Activated B cell treated with CpG ODN at 0.5 μM for 24 hours (primary cell): ENCODE measurements around the gene PRKAR1B. TPM values are rescaled to one million over a fixed set of nuclear protein-coding genes. Genes with fewer than 3 reads are reported as not detected.

Experiments
- ATAC-seq: fragments of 200-7000 bp; cut with Tn5 transposase; one replicate; pipeline ENCODE4 v1.10.0; 2021; ENCODE audit warnings: low read depth, mild to moderate bottlenecking, moderate library complexity
- CTCF ChIA-PET: fragments of 350-600 bp; sonication (Branson Sonifier 250); formaldehyde crosslinking; loops from one replicate; lab custom pipeline; 2021; ENCODE audit warnings: antibody characterized with exemption; lab: Charles Lee
- POLR2A ChIA-PET: fragments of 350-600 bp; sonication (Branson Sonifier 250); formaldehyde crosslinking; loops from one replicate; lab custom pipeline; 2021; ENCODE audit warnings: antibody characterized with exemption; lab: Charles Lee
- DNase-seq: peaks from one replicate; pipeline ENCODE4 v3.0.0; 2022
- H3K27ac Mint-ChIP-seq: one replicate; pipeline ENCODE4 v1.8.0; 2020; ENCODE audit warnings: mixed read lengths
- H3K27me3 Mint-ChIP-seq: one replicate; pipeline ENCODE4 v1.8.0; 2021; ENCODE audit warnings: mixed read lengths
- H3K36me3 Mint-ChIP-seq: one replicate; pipeline ENCODE4 v1.8.0; 2021; ENCODE audit warnings: low read depth, mixed read lengths
- H3K4me1 Mint-ChIP-seq: one replicate; pipeline ENCODE4 v1.8.0; 2021; ENCODE audit warnings: mixed read lengths
- H3K4me3 Mint-ChIP-seq: one replicate; pipeline ENCODE4 v1.8.0; 2020; ENCODE audit warnings: mild to moderate bottlenecking, mixed read lengths
- H3K9me3 Mint-ChIP-seq: one replicate; pipeline ENCODE4 v1.8.0; 2020; ENCODE audit warnings: mixed read lengths
- intact Hi-C: fragments of 100-400 bp; cut with micrococcal nuclease; formaldehyde crosslinking; loops from one replicate; pipeline ENCODE4 v1.15.1; 2024
- total RNA-seq: library from RNA; stranded (reverse); gene quantifications from 2 replicates; pipeline ENCODE4 v1.2.3, GENCODE V29; 2022
- TF ChIP-seq, protein P1 (sequence below): fragments of 200-600 bp; IDR thresholded peaks from one replicate; pipeline ENCODE4 v1.8.0; 2022; ENCODE audit warnings: antibody characterized with exemption, mild to moderate bottlenecking

Gene PRKAR1B
- total RNA-seq, 1 donor from 2014 or later, result 17.5 TPM

DNA sequence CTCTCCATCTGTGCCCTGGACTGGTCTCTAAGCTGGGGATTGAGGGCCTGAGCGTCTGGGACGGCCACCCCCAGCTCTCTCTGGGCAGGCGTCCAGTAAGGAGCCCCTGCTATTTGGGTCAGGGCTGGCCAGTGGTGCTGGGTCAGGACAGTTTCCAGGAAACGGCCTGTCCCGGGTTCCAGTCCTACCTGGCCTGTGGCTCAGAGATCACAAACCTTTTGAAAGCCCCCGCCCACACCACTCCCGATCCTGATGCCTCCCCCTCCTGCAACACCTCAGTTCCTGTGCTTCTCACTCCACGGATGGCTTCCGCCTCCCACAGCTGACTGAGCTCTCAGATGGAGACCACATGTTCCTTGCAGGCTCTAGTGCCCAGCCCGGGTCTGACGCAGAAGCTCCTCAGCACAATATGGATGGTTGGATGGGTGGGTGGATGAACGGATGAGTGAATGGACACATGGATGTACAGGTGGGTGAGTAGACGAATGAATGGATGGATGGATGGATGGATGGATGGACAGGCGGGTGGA, 115.7 kb downstream of the PRKAR1B start:
- no peak for DNase-seq
- ATAC-seq, result no peak
- no peak overlapping the region for H3K4me3 Mint-ChIP-seq
- no peaks in the 10 kb centered on the region for H3K27me3 Mint-ChIP-seq
- H3K27ac Mint-ChIP-seq, result no peak overlapping the region
- intact Hi-C loops, result no loop called here
- H3K9me3 Mint-ChIP-seq, result peaks cover 2% of the 10 kb centered on the region
- peaks cover 29% of the 10 kb centered on the region for H3K4me1 Mint-ChIP-seq
- POLR2A ChIA-PET, result no interaction called here
- H3K36me3 Mint-ChIP-seq, result no peaks in the 10 kb centered on the region
- TF ChIP-seq, protein P1, sequence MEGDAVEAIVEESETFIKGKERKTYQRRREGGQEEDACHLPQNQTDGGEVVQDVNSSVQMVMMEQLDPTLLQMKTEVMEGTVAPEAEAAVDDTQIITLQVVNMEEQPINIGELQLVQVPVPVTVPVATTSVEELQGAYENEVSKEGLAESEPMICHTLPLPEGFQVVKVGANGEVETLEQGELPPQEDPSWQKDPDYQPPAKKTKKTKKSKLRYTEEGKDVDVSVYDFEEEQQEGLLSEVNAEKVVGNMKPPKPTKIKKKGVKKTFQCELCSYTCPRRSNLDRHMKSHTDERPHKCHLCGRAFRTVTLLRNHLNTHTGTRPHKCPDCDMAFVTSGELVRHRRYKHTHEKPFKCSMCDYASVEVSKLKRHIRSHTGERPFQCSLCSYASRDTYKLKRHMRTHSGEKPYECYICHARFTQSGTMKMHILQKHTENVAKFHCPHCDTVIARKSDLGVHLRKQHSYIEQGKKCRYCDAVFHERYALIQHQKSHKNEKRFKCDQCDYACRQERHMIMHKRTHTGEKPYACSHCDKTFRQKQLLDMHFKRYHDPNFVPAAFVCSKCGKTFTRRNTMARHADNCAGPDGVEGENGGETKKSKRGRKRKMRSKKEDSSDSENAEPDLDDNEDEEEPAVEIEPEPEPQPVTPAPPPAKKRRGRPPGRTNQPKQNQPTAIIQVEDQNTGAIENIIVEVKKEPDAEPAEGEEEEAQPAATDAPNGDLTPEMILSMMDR, result no peak
- CTCF ChIA-PET, result no interaction called here

DNA sequence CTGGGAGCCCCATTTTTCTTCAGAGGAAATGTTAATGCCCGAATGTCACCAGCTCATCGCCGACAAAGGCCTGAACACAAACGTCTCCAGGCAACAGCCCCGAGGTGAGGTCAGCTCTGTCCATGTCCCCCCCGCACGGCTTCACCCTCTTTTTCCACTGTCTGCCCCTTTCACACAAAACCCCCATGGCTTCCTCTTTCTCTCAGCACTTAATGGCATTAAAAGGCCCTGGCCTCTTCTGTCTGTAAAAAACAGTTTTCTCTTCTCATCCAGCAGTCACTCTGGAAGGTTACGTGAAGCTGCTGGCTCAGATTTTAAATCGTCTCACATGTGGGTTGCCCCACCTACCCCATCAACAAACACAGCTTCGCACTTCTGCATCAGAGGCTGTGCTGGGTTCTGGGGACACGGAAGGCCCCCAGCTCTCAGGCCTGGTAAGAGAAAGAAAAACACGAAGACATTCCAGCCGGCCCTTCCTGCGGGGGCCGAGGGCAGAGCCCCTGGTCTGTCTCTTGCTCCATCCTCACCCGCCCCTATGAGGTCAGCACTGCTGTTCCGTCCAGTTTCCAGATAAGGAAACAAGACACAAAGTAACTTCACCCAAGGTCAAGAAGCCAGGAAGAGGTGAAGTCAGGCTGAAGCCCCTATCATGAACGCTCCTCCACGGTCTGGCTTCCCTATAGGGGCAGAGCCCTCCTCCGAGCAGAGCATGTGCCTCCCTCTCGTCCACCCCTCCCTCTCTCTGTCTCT, 116.4 kb downstream of the PRKAR1B start:
- H3K27me3 Mint-ChIP-seq, result no peaks in the 10 kb centered on the region
- intact Hi-C loops, result no loop called here
- peak overlapping the region; percentile 29 for H3K4me3 Mint-ChIP-seq
- H3K9me3 Mint-ChIP-seq, result peaks cover 6% of the 10 kb centered on the region
- H3K36me3 Mint-ChIP-seq, result peaks cover 3% of the 10 kb centered on the region
- ChIA-PET POLR2A (no interaction called here), CTCF (no interaction called here)
- peak overlapping the region; percentile 66 for H3K27ac Mint-ChIP-seq
- TF ChIP-seq, protein P1, result no peak
- DNase-seq, result no peak
- H3K4me1 Mint-ChIP-seq, result peaks cover 32% of the 10 kb centered on the region
- ATAC-seq, result no peak

DNA sequence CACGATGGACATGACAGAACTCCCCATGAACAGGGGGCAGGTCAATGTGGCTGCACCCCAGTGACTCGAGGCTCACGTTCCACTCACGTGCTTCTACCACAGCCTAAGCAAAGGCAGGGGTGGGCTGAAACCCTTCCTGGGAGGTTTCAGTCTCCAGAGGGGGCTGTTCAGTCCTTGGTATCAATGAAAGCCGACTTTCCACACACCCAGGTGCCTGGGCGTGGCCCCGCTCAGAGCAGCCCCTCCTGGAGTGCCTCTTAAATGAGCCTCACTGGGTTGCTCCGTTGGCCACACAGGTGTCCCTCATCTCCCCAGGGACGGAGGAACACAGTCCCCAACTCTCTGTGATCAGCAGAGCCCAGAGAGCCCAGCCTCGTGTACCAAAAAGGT, 116.9 kb downstream of the PRKAR1B start:
- H3K4me1 Mint-ChIP-seq, result peaks cover 32% of the 10 kb centered on the region
- H3K27ac Mint-ChIP-seq, result peak overlapping the region; percentile 66
- TF ChIP-seq, protein P1, result no peak
- intact Hi-C loops, result no loop called here
- ATAC-seq (peak; percentile 35), DNase-seq (no peak)
- peak overlapping the region; percentile 29 for H3K4me3 Mint-ChIP-seq
- CTCF ChIA-PET, result no interaction called here
- H3K36me3 Mint-ChIP-seq, result peaks cover 5% of the 10 kb centered on the region
- POLR2A ChIA-PET, result no interaction called here
- peaks cover 6% of the 10 kb centered on the region for H3K9me3 Mint-ChIP-seq
- no peaks in the 10 kb centered on the region for H3K27me3 Mint-ChIP-seq

DNA sequence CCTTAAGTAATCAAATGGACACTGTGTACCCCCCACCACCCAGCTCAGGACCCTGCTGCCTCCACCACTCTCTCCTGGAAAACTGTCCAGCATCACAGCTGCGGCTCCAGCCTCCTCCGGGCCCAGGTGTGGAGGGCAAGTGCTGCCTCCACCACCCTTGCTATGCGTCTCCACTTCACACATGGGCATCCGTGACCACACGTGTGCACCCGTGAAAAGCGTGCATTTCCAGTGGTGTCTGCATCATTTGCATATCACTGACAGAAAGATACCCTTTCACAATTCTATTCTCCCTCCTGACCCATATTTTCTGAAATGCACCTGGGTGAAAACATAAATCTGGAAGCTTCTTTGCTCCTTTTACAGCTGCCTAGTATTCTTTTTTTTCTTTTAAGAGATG, 117.7 kb downstream of the PRKAR1B start:
- DNase-seq (no peak), ATAC-seq (no peak)
- Mint-ChIP-seq H3K36me3 (peaks cover 12% of the 10 kb centered on the region), H3K4me1 (peaks cover 38% of the 10 kb centered on the region), H3K4me3 (no peak overlapping the region), H3K9me3 (peaks cover 6% of the 10 kb centered on the region), H3K27ac (no peak overlapping the region), H3K27me3 (no peaks in the 10 kb centered on the region)
- intact Hi-C loops, result loop anchor here (10.0 kb wide), 2 partner anchors 235 to 535 kb away; no protein-coding TSS in a partner anchor
- POLR2A ChIA-PET, result no interaction called here
- CTCF ChIA-PET, result no interaction called here
- TF ChIP-seq, protein P1, result no peak

DNA sequence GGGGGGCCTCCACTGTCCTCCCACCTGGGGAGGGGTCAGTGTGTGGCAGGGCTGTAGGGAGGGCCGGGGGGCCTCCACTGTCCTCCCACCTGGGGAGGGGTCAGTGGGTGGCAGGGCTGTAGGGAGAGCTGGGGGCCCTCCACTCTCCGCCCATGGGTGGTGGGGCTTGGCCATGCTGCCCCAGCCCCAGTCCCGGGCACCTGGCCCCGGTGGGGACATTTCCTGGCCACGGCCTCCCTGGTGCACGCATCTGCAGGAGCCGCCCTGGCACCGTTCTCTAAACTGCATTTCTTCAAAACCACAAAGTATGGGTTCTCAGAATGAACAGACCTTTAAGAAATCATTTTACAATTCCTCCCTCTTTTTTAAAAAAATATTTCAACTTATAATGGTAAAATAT, 118.1 kb downstream of the PRKAR1B start:
- DNase-seq (no peak), ATAC-seq (no peak)
- no peak overlapping the region for H3K4me3 Mint-ChIP-seq
- no peaks in the 10 kb centered on the region for H3K27me3 Mint-ChIP-seq
- ChIA-PET CTCF (no interaction called here), POLR2A (no interaction called here)
- no peak overlapping the region for H3K27ac Mint-ChIP-seq
- H3K4me1 Mint-ChIP-seq, result peaks cover 42% of the 10 kb centered on the region
- peaks cover 14% of the 10 kb centered on the region for H3K36me3 Mint-ChIP-seq
- H3K9me3 Mint-ChIP-seq, result peaks cover 6% of the 10 kb centered on the region
- intact Hi-C loops, result loop anchor here (10.0 kb wide), 2 partner anchors 234 to 536 kb away; no protein-coding TSS in a partner anchor
- TF ChIP-seq, protein P1, result no peak
